OCI-LY1 (cell line): ENCODE measurements around the gene MYADM.

ENCODE experiments used
- H2AFZ ChIP-seq: fragments of 200-600 bp; sonication (generic), shearing (Covaris generic); 2 replicates; pipeline ENCODE4 v1.6.0; 2014; ENCODE audit warnings: antibody characterized with exemption, mild to moderate bottlenecking, low read length
- H3F3A ChIP-seq: fragments of 200-600 bp; sonication (generic), shearing (Covaris generic); 2 replicates; pipeline ENCODE4 v1.6.0; 2014; ENCODE audit warnings: mild to moderate bottlenecking, antibody characterized with exemption, low read length, moderate library complexity; ENCODE audit not compliant: insufficient read depth
- H3K27ac ChIP-seq: fragments of 200-600 bp; sonication (generic); 2 replicates; pipeline ENCODE4 v1.5.1; 2014; ENCODE audit warnings: low read length, mixed run types, mild to moderate bottlenecking, low read depth; ENCODE audit not compliant: poor library complexity, severe bottlenecking
- H3K27me3 ChIP-seq: fragments of 200-600 bp; sonication (generic); 2 replicates; pipeline ENCODE4 v1.6.0; 2014; ENCODE audit warnings: antibody characterized with exemption, mild to moderate bottlenecking, low read length, moderate library complexity; ENCODE audit not compliant: insufficient read depth
- H3K36me3 ChIP-seq: fragments of 200-600 bp; sonication (generic); 2 replicates; pipeline ENCODE4 v1.6.1; 2014; ENCODE audit warnings: mild to moderate bottlenecking, antibody characterized with exemption, low read length, moderate library complexity, mixed read lengths; ENCODE audit not compliant: insufficient read depth
- H3K4me1 ChIP-seq: fragments of 200-600 bp; sonication (generic); 2 replicates; pipeline ENCODE4 v1.5.1; 2014; ENCODE audit warnings: mild to moderate bottlenecking, low read length, moderate library complexity; ENCODE audit not compliant: insufficient read depth, severe bottlenecking
- H3K4me2 ChIP-seq: fragments of 200-600 bp; sonication (generic), shearing (Covaris generic); 2 replicates; pipeline ENCODE4 v1.6.1; 2014; ENCODE audit warnings: low read length
- H3K4me3 ChIP-seq: fragments of 200-600 bp; sonication (generic); 2 replicates; pipeline ENCODE4 v1.5.1; 2014; ENCODE audit warnings: low read length, low read depth, mild to moderate bottlenecking, mixed read lengths; ENCODE audit not compliant: poor library complexity, severe bottlenecking
- H3K79me2 ChIP-seq: fragments of 200-600 bp; shearing (Covaris generic); 2 replicates; pipeline ENCODE4 v1.6.1; 2016; ENCODE audit warnings: mixed run types, low read length, mixed read lengths; ENCODE audit not compliant: insufficient read depth
- H3K9ac ChIP-seq: fragments of 200-600 bp; sonication (generic), shearing (Covaris generic); 2 replicates; pipeline ENCODE4 v1.6.1; 2014; ENCODE audit warnings: mild to moderate bottlenecking, low read length, mixed read lengths
- H3K9me2 ChIP-seq: fragments of 200-600 bp; sonication (generic), shearing (Covaris generic); 2 replicates; pipeline ENCODE4 v1.6.1; 2014; ENCODE audit warnings: low read depth, mild to moderate bottlenecking, low read length, mixed read lengths
- H3K9me3 ChIP-seq: fragments of 200-600 bp; shearing (Covaris generic); 2 replicates; pipeline ENCODE4 v1.6.1; 2014; ENCODE audit warnings: low read length, mixed read lengths
- H4K20me1 ChIP-seq: fragments of 200-600 bp; sonication (generic), shearing (Covaris generic); 2 replicates; pipeline ENCODE4 v1.6.0; 2016; ENCODE audit warnings: mild to moderate bottlenecking, low read length; ENCODE audit not compliant: insufficient read depth
- EZH2 ChIP-seq: fragments of 200-600 bp; sonication (generic), shearing (Covaris generic); IDR thresholded peaks from 2 replicates; pipeline ENCODE4 v1.8.0; 2017; ENCODE audit warnings: borderline replicate concordance, mixed run types, mild to moderate bottlenecking, antibody characterized with exemption, low read length, moderate library complexity, mixed read lengths
- TF ChIP-seq, protein P1 (sequence below): fragments of 200-600 bp; sonication (generic), shearing (Covaris generic); IDR thresholded peaks from 2 replicates; pipeline ENCODE4 v1.5.1; 2017; ENCODE audit warnings: mild to moderate bottlenecking, antibody characterized with exemption, low read length, moderate library complexity, mixed read lengths

Gene MYADM

GRCh38 chr19:53907690-53908089, 40.0 kb downstream of the MYADM start:
- H3K4me3 ChIP-seq = no peak overlapping the region
- H3K9me2 ChIP-seq = no peaks in the 10 kb centered on the region
- no peak overlapping the region for H2AFZ ChIP-seq
- TF ChIP-seq, protein P1, sequence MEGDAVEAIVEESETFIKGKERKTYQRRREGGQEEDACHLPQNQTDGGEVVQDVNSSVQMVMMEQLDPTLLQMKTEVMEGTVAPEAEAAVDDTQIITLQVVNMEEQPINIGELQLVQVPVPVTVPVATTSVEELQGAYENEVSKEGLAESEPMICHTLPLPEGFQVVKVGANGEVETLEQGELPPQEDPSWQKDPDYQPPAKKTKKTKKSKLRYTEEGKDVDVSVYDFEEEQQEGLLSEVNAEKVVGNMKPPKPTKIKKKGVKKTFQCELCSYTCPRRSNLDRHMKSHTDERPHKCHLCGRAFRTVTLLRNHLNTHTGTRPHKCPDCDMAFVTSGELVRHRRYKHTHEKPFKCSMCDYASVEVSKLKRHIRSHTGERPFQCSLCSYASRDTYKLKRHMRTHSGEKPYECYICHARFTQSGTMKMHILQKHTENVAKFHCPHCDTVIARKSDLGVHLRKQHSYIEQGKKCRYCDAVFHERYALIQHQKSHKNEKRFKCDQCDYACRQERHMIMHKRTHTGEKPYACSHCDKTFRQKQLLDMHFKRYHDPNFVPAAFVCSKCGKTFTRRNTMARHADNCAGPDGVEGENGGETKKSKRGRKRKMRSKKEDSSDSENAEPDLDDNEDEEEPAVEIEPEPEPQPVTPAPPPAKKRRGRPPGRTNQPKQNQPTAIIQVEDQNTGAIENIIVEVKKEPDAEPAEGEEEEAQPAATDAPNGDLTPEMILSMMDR = no peak
- TF ChIP-seq EZH2 = no peak
- no peaks in the 10 kb centered on the region for H3K79me2 ChIP-seq
- no peaks in the 10 kb centered on the region for H4K20me1 ChIP-seq
- H3K27ac ChIP-seq = no peak overlapping the region
- no peaks in the 10 kb centered on the region for H3F3A ChIP-seq
- no peaks in the 10 kb centered on the region for H3K9me3 ChIP-seq
- no peaks in the 10 kb centered on the region for H3K27me3 ChIP-seq
- H3K4me2 ChIP-seq = no peak overlapping the region
- H3K36me3 ChIP-seq = no peaks in the 10 kb centered on the region
- no peak overlapping the region for H3K9ac ChIP-seq
- no peaks in the 10 kb centered on the region for H3K4me1 ChIP-seq

GRCh38 chr19:53908106-53908934, 40.6 kb downstream of the MYADM start:
- H3K36me3 ChIP-seq = no peaks in the 10 kb centered on the region
- H4K20me1 ChIP-seq = no peaks in the 10 kb centered on the region
- no peaks in the 10 kb centered on the region for H3K9me3 ChIP-seq
- no peak overlapping the region for H2AFZ ChIP-seq
- no peaks in the 10 kb centered on the region for H3K27me3 ChIP-seq
- no peak overlapping the region for H3K4me3 ChIP-seq
- no peaks in the 10 kb centered on the region for H3F3A ChIP-seq
- no peaks in the 10 kb centered on the region for H3K9me2 ChIP-seq
- H3K79me2 ChIP-seq = no peaks in the 10 kb centered on the region
- no peak overlapping the region for H3K27ac ChIP-seq
- H3K4me2 ChIP-seq = no peak overlapping the region
- no peak for TF ChIP-seq EZH2
- TF ChIP-seq, protein P1 = no peak
- H3K9ac ChIP-seq = no peak overlapping the region
- no peaks in the 10 kb centered on the region for H3K4me1 ChIP-seq

- H3K27me3 ChIP-seq = no peaks in the 10 kb centered on the region
- no peaks in the 10 kb centered on the region for H3K4me1 ChIP-seq
- no peak for TF ChIP-seq EZH2
- TF ChIP-seq, protein P1 = no peak
- no peak within 1 kb of the TSS for H3K27ac ChIP-seq
- no peak within 1 kb of the TSS for H2AFZ ChIP-seq
- H3K4me2 ChIP-seq = no peak within 1 kb of the TSS
- no peaks in the 10 kb centered on the region for H3K79me2 ChIP-seq
- H4K20me1 ChIP-seq = no peaks in the 10 kb centered on the region
- H3K9me2 ChIP-seq = no peaks in the 10 kb centered on the region
- no peaks in the 10 kb centered on the region for H3K36me3 ChIP-seq
- no peak within 1 kb of the TSS for H3K9ac ChIP-seq
- no peaks in the 10 kb centered on the region for H3F3A ChIP-seq
- no peak within 1 kb of the TSS for H3K4me3 ChIP-seq
- no peaks in the 10 kb centered on the region for H3K9me3 ChIP-seq
Observed at GRCh38 chr19:53908935-53909415, 41.3 kb downstream of the MYADM start, which contains the start of gene CACNG7. Gene CACNG7 (plus strand): TSS chr19:53909278. CDS start chr19:53912832, 3,554 bp downstream.
